Measurements from ENCODE around the gene HAUS7. TPM values are rescaled to one million over a fixed set of nuclear protein-coding genes. Genes with fewer than 3 reads are reported as not detected.

HAUS7 gene
- total RNA-seq, 2 experiments from 2014 or later: 24.4 to 25.6 TPM

- POLR2A ChIA-PET: no interaction called here
- no peaks in the 10 kb centered on the region for H3K9me3 ChIP-seq (ENCODE audit: control insufficient read depth in 1 of 2, insufficient read depth in 1 of 2, low read length in 2 of 2)
- H3K36me3 ChIP-seq (ENCODE audit: insufficient read depth, low read length): no peaks in the 10 kb centered on the region
- H3K4me3 ChIP-seq (ENCODE audit: low read length): no peak overlapping the region
- intact Hi-C loops (cut with DNase I, micrococcal nuclease): no loop called here
- Mint-ChIP-seq H3K27me3 (peaks cover 7% of the 10 kb centered on the region), H3K36me3 (ENCODE audit: low read depth) (no peaks in the 10 kb centered on the region), H3K27ac (no peak overlapping the region), H3K9me3 (no peaks in the 10 kb centered on the region), H3K4me1 (ENCODE audit: low read depth) (no peaks in the 10 kb centered on the region), H3K4me3 (no peak overlapping the region)
- TF ChIP-seq CTCF (IDR thresholded peaks at IDR 0.05): no peak
- no peaks in the 10 kb centered on the region for H3K4me1 ChIP-seq (ENCODE audit: insufficient read depth, low read length)
- H3K27me3 ChIP-seq (ENCODE audit: control insufficient read depth in 1 of 2, insufficient read depth in 2 of 2, low read length in 2 of 2): no peaks in the 10 kb centered on the region
- ATAC-seq (ENCODE audit: poor library complexity): no peak
- no peak for DNase-seq
- no peak overlapping the region for H3K27ac ChIP-seq (ENCODE audit: low read depth in 1 of 2, low read length in 2 of 2)
- CTCF ChIA-PET: interaction anchor here (0.6 kb wide), 1 partner anchor 397 kb away, joined by 3 read pairs; no protein-coding TSS in a partner anchor
These were observed 29.1 kb downstream of the HAUS7 start for GRCh38 chrX:153441296-153441695.

- H3K4me3 Mint-ChIP-seq: no peak overlapping the region
- no peaks in the 10 kb centered on the region for H3K36me3 ChIP-seq (ENCODE audit: insufficient read depth, low read length)
- H3K27ac Mint-ChIP-seq: no peak overlapping the region
- no peaks in the 10 kb centered on the region for H3K4me1 Mint-ChIP-seq (ENCODE audit: low read depth)
- H3K27me3 ChIP-seq (ENCODE audit: control insufficient read depth in 1 of 2, insufficient read depth in 2 of 2, low read length in 2 of 2): no peaks in the 10 kb centered on the region
- no peaks in the 10 kb centered on the region for H3K9me3 ChIP-seq (ENCODE audit: control insufficient read depth in 1 of 2, insufficient read depth in 1 of 2, low read length in 2 of 2)
- POLR2A ChIA-PET: no interaction called here
- H3K27me3 Mint-ChIP-seq: peaks cover 7% of the 10 kb centered on the region
- H3K4me3 ChIP-seq (ENCODE audit: low read length): no peak overlapping the region
- TF ChIP-seq CTCF (IDR thresholded peaks at IDR 0.05): no peak
- DNase-seq: no peak
- no peak overlapping the region for H3K27ac ChIP-seq (ENCODE audit: low read depth in 1 of 2, low read length in 2 of 2)
- intact Hi-C loops (cut with DNase I, micrococcal nuclease): no loop called here
- no peak for ATAC-seq (ENCODE audit: poor library complexity)
- CTCF ChIA-PET: no interaction called here
- no peaks in the 10 kb centered on the region for H3K9me3 Mint-ChIP-seq
- no peaks in the 10 kb centered on the region for H3K36me3 Mint-ChIP-seq (ENCODE audit: low read depth)
- H3K4me1 ChIP-seq (ENCODE audit: insufficient read depth, low read length): no peaks in the 10 kb centered on the region
These were observed 29.7 kb downstream of the HAUS7 start for GRCh38 chrX:153440556-153441135.

- intact Hi-C loops (cut with DNase I, micrococcal nuclease): no loop called here
- Histone ChIP-seq H3K9me3 (ENCODE audit: control insufficient read depth in 1 of 2, insufficient read depth in 1 of 2, low read length in 2 of 2) (no peaks in the 10 kb centered on the region), H3K4me3 (ENCODE audit: low read length) (no peak overlapping the region), H3K27me3 (ENCODE audit: control insufficient read depth in 1 of 2, insufficient read depth in 2 of 2, low read length in 2 of 2) (no peaks in the 10 kb centered on the region), H3K27ac (ENCODE audit: low read depth in 1 of 2, low read length in 2 of 2) (no peak overlapping the region), H3K36me3 (ENCODE audit: insufficient read depth, low read length) (no peaks in the 10 kb centered on the region), H3K4me1 (ENCODE audit: insufficient read depth, low read length) (no peaks in the 10 kb centered on the region)
- Mint-ChIP-seq H3K4me3 (no peak overlapping the region), H3K27ac (no peak overlapping the region), H3K36me3 (ENCODE audit: low read depth) (no peaks in the 10 kb centered on the region), H3K9me3 (no peaks in the 10 kb centered on the region), H3K27me3 (peaks cover 7% of the 10 kb centered on the region), H3K4me1 (ENCODE audit: low read depth) (no peaks in the 10 kb centered on the region)
- POLR2A ChIA-PET: no interaction called here
- DNase-seq: no peak
- CTCF ChIA-PET: no interaction called here
- ATAC-seq (ENCODE audit: poor library complexity): no peak
- no peak for TF ChIP-seq CTCF (IDR thresholded peaks at IDR 0.05)
These were observed 30.4 kb downstream of the HAUS7 start for GRCh38 chrX:153439977-153440376.
